A549 (cell line): Measurements from ENCODE around the gene MDC1. TPM values are rescaled to one million over a fixed set of nuclear protein-coding genes. Genes with fewer than 3 reads are reported as not detected.
"Not testable (repeated sequence)": the region's sequence is repeated elsewhere in the genome, so short reads cannot be mapped to it uniquely, and the experiment has no call there.

ENCODE experiments used
- ATAC-seq, 2 experiments: fragments of 200-7000 bp in 1 of 2; fragments of >200 bp in 1 of 2; cut with Nextera tagmentation in 1 of 2; cut with Tn5 transposase in 1 of 2; 3 replicates each; pipeline versions ENCODE4 v1.8.0 to v1.9.1; 2018 to 2020; ENCODE audit warnings: mild to moderate bottlenecking in 1 of 2, moderate library complexity in 1 of 2
- CTCF ChIA-PET: fragments of 300-600 bp; sonication (Branson Sonifier 250); formaldehyde crosslinking; extraction: SDS; loops from one replicate; lab custom pipeline; 2021; ENCODE audit warnings: antibody characterized with exemption, inconsistent platforms; lab: Yijun Ruan, JAX
- POLR2A ChIA-PET: fragments of 350-600 bp; formaldehyde crosslinking; extraction: SDS; loops from one replicate; lab custom pipeline; 2021; ENCODE audit warnings: antibody characterized with exemption, inconsistent platforms; lab: Yijun Ruan, JAX
- DNase-seq, 2 experiments: peaks; one replicate each; pipeline versions ENCODE4 v3.0.0 to v3.0.0-alpha.2; 2011 to 2016; ENCODE audit warnings: low read depth in 1 of 2, low spot score in 1 of 2
- FAIRE-seq: peaks from 2 replicates; lab custom pipeline; 2011; peaks lifted over from hg19 to GRCh38; lab: Jason Lieb, UNC
- H3K27ac ChIP-seq, 2 experiments: fragments of >200 bp; sonication (Bioruptor Twin); formaldehyde crosslinking; 3 replicates each; pipeline ENCODE4 v1.5.1; 2016 to 2017
- H3K4me1 ChIP-seq: fragments of >200 bp; sonication (Bioruptor Twin); formaldehyde crosslinking; 3 replicates; pipeline ENCODE4 v1.6.1; 2016
- H3K4me2 ChIP-seq: fragments of >200 bp; sonication (Bioruptor Twin); formaldehyde crosslinking; 3 replicates; pipeline ENCODE4 v1.6.1; 2016
- H3K4me3 ChIP-seq: fragments of >200 bp; sonication (Bioruptor Twin); formaldehyde crosslinking; 3 replicates; pipeline ENCODE4 v1.5.1; 2016
- H3K9me3 ChIP-seq: fragments of >200 bp; sonication (Bioruptor Twin); formaldehyde crosslinking; 3 replicates; pipeline ENCODE4 v1.6.1; 2016
- CBX8 ChIP-seq: fragments of 200-600 bp; sonication (generic); IDR thresholded peaks from 2 replicates; pipeline ENCODE4 v1.6.1; 2016
- ESRRA ChIP-seq: fragments of 150-350 bp; IDR thresholded peaks from 2 replicates; pipeline ENCODE4 v1.6.1; 2014; ENCODE audit warnings: mild to moderate bottlenecking, low read length, borderline replicate concordance
- FOSB ChIP-seq: fragments of 250-450 bp; sonication (Bioruptor Pico); IDR thresholded peaks from 2 replicates; pipeline ENCODE4 v1.5.0; 2020; ENCODE audit warnings: mild to moderate bottlenecking, moderate library complexity
- FOSL2 ChIP-seq, 2 experiments: fragments of 450-650 bp in 1 of 2; fragments of >200 bp in 1 of 2; sonication (Bioruptor Twin) in 1 of 2; formaldehyde crosslinking; IDR thresholded peaks; 2 replicates each; pipeline versions ENCODE4 v1.5.0 to v1.6.1; 2016 to 2020; ENCODE audit warnings: mild to moderate bottlenecking in 1 of 2, moderate library complexity in 1 of 2
- HDAC2 ChIP-seq: fragments of 200-600 bp; sonication (generic); IDR thresholded peaks from 2 replicates; pipeline ENCODE4 v1.6.1; 2016
- HOXB13 ChIP-seq: fragments of 250-450 bp; sonication (Bioruptor Pico); IDR thresholded peaks from 2 replicates; pipeline ENCODE4 v1.5.0; 2020; ENCODE audit warnings: low read depth, mild to moderate bottlenecking, moderate library complexity
- JUN ChIP-seq, 2 experiments: fragments of >200 bp; sonication (Bioruptor Twin); formaldehyde crosslinking; IDR thresholded peaks; 2 replicates in 1 of 2; 3 replicates in 1 of 2; pipeline ENCODE4 v1.6.1; 2016 to 2017
- JUNB ChIP-seq: fragments of >200 bp; sonication (Bioruptor Twin); formaldehyde crosslinking; IDR thresholded peaks from 2 replicates; pipeline ENCODE4 v1.6.1; 2016
- MAZ ChIP-seq: fragments of 150-350 bp; IDR thresholded peaks from 2 replicates; pipeline ENCODE4 v1.6.1; 2014; ENCODE audit warnings: antibody characterized with exemption, low read depth, low read length, borderline replicate concordance
- POLR2AphosphoS2 ChIP-seq: conservative IDR thresholded peaks from 2 replicates; pipeline ENCODE4 v1.6.1; 2012; ENCODE audit warnings: low read length, improper control_type of control experiment, inconsistent platforms
- RAD21 ChIP-seq, 2 experiments: fragments of >200 bp in 1 of 2; sonication (Bioruptor Twin) in 1 of 2; formaldehyde crosslinking in 1 of 2; IDR thresholded peaks in 1 of 2; conservative IDR thresholded peaks in 1 of 2; 2 replicates in 1 of 2; 3 replicates in 1 of 2; pipeline ENCODE4 v1.6.1; 2012 to 2018; ENCODE audit warnings: inconsistent platforms in 1 of 2
- REST ChIP-seq: fragments of 200-600 bp; sonication (generic); IDR thresholded peaks from 2 replicates; pipeline ENCODE4 v1.6.1; 2016; ENCODE audit warnings: antibody characterized with exemption, mild to moderate bottlenecking, moderate library complexity
- SREBF2 ChIP-seq: fragments of 450-650 bp; IDR thresholded peaks from 2 replicates; pipeline ENCODE4 v1.6.1; 2014; ENCODE audit warnings: mild to moderate bottlenecking, moderate library complexity
- TP53 ChIP-seq: fragments of 250-450 bp; sonication (Bioruptor Pico); IDR thresholded peaks from 2 replicates; pipeline ENCODE4 v1.5.0; 2021; ENCODE audit warnings: mild to moderate bottlenecking, moderate library complexity
- ZC3H11A ChIP-seq: fragments of 450-650 bp; IDR thresholded peaks from 2 replicates; pipeline ENCODE4 v1.6.1; 2014; ENCODE audit warnings: antibody characterized with exemption, mild to moderate bottlenecking
- ZNF302 ChIP-seq: fragments of 250-450 bp; sonication (Bioruptor Pico); IDR thresholded peaks from 2 replicates; pipeline ENCODE4 v1.9.0; 2021; ENCODE audit warnings: inconsistent platforms, mild to moderate bottlenecking, moderate library complexity
- ZSCAN20 ChIP-seq: fragments of 250-450 bp; sonication (Bioruptor Pico); IDR thresholded peaks from 2 replicates; pipeline ENCODE4 v1.8.0; 2022; ENCODE audit warnings: mild to moderate bottlenecking, moderate library complexity
- WGBS: methylation state at CpG from one replicate; pipeline ENCODE4 v1.1.6; 2017; ENCODE audit errors: missing lambda C conversion rate; 5-methylcytosine and 5-hydroxymethylcytosine counted together
- polyA plus RNA-seq, 4 experiments: library from polyadenylated mRNA; depleted of rRNA in 3 of 4; stranded (reverse); fragments of >200 nt; fragmentation: RNase III in 1 of 4; extraction: RNeasy Plus Mini Kit Qiagen cat#74134 plus additional on column Dnase treatment in 1 of 4; gene quantifications; 2 replicates in 3 of 4; 3 replicates in 1 of 4; pipeline ENCODE4 v1.2.3, GENCODE V29; 2011 to 2017

MDC1 gene
- polyA plus RNA-seq, 2 of the 4 experiments (the other 2 are of a cell fraction), result 8.2 to 16.5 TPM

GRCh38 chr6:30719356-30719755, 2.3 kb upstream of the MDC1 start:
- CTCF ChIA-PET, result interaction anchor here (0.7 to 18.8 kb wide), 4 partner anchors 11 to 238 kb away, joined by 3 to 539 read pairs (median 6); partner anchors contain the start of gene DHX16
- WGBS, result 25% methylated on average over 8 of the region's 8 CpGs

GRCh38 chr6:30717845-30718720, 1.0 kb upstream of the MDC1 start:
- Histone ChIP-seq H3K4me1 (peaks cover 26% of the 10 kb centered on the region), H3K4me2 (peak overlapping the region; percentile 87), H3K4me3 (peak overlapping the region; percentile 52), H3K27ac (peak overlapping the region; percentile 99 to 100)
- not testable (repeated sequence) for H3K9me3 ChIP-seq, FAIRE-seq, DNase-seq, ATAC-seq
- ChIA-PET CTCF (interaction anchor here (0.6 to 18.8 kb wide), 6 partner anchors 9 to 129 kb away, joined by 3 to 539 read pairs (median 4); partner anchors contain the start of gene DHX16), POLR2A (interaction anchor here (0.8 to 1.4 kb wide), 11 partner anchors 11 to 101 kb away, joined by 3 to 12 read pairs (median 4); partner anchors contain the start of genes FLOT1, MRPS18B, NRM and PPP1R10)
- 77% methylated on average over 37 of the region's 37 CpGs for WGBS

More at GRCh38 chr6:30719356-30719755, 2.3 kb upstream of the MDC1 start:
- peak overlapping the region; percentile 99 to 100 for H3K27ac ChIP-seq
- H3K4me1 ChIP-seq, result peaks cover 39% of the 10 kb centered on the region
- FAIRE-seq, result no peak
- TF ChIP-seq POLR2AphosphoS2 (no peak), REST (no peak), ZSCAN20 (CRISPR knock-in tag) (no peak), ZNF302 (no peak), CBX8 (no peak), SREBF2 (no peak), FOSB (CRISPR knock-in tag) (no peak), MAZ (no peak), JUN (IDR thresholded peaks at IDR 0.05) (no peak), ESRRA (no peak), ZC3H11A (no peak), TP53 (CRISPR knock-in tag) (no peak), JUNB (no peak), RAD21 (conservative IDR thresholded peaks at IDR 0.05 in 1 of 2, IDR thresholded peaks at IDR 0.05 in 1 of 2) (no peak), HDAC2 (no peak)
- TF ChIP-seq, all 56 proteins: peak for 0
- peak overlapping the region; percentile 98 for H3K4me3 ChIP-seq
- H3K9me3 ChIP-seq, result no peaks in the 10 kb centered on the region
- POLR2A ChIA-PET, result no interaction called here
- ATAC-seq (no peak), DNase-seq (no peak)
- peak overlapping the region; percentile 87 for H3K4me2 ChIP-seq

- peak overlapping the region; percentile 63 for H3K4me3 ChIP-seq
- peak overlapping the region; percentile 87 for H3K4me2 ChIP-seq
- no peaks in the 10 kb centered on the region for H3K9me3 ChIP-seq
- H3K4me1 ChIP-seq, result peaks cover 22% of the 10 kb centered on the region
- ATAC-seq (no peak; a peak in 1 of 6 replicates), DNase-seq (no peak), FAIRE-seq (no peak)
- H3K27ac ChIP-seq, result peak overlapping the region; percentile 95 to 97
- TF ChIP-seq FOSL2 (IDR thresholded peaks at IDR 0.05) (no peak), FOSL2 (CRISPR knock-in tag; IDR thresholded peaks at IDR 0.05) (no peak), HOXB13 (CRISPR knock-in tag) (0 out of 2 replicates have a peak, but pooled peaks have one; percentile 43)
- WGBS, result 0% methylated on average over 8 of the region's 8 CpGs
- POLR2A ChIA-PET, result interaction anchor here (0.6 to 1.4 kb wide), 13 partner anchors 9 to 102 kb away, joined by 3 to 12 read pairs (median 4); partner anchors contain the start of genes FLOT1, MRPS18B, NRM and PPP1R10
- CTCF ChIA-PET, result interaction anchor here (0.8 to 18.8 kb wide), 6 partner anchors 10 to 39 kb away, joined by 3 to 539 read pairs (median 3); partner anchors contain the start of gene DHX16
These were observed 277 bp downstream of the MDC1 start for GRCh38 chr6:30716879-30717128.
